Lower lobe of right lung (tissue), 2 donors: ENCODE measurements around the gene ATG9A. TPM values are rescaled to one million over a fixed set of nuclear protein-coding genes. Genes with fewer than 3 reads are reported as not detected.
"Not testable (repeated sequence)": the region's sequence is repeated elsewhere in the genome, so short reads cannot be mapped to it uniquely, and the experiment has no call there.

Experiments used
- ATAC-seq, 2 donors: fragments of 200-7000 bp; cut with Tn5 transposase; one replicate each; pipeline ENCODE4 v1.9.1; 2020 to 2022; ENCODE audit warnings: mild to moderate bottlenecking in 2 of 2, moderate library complexity in 2 of 2
- DNase-seq: peaks from one replicate; pipeline ENCODE4 v3.0.0-alpha.2; 2020
- H3K27ac ChIP-seq: fragments of 200-600 bp; one replicate; pipeline ENCODE4 v1.8.0; 2022
- H3K27me3 ChIP-seq: fragments of 200-600 bp; one replicate; pipeline ENCODE4 v1.8.0; 2022; ENCODE audit warnings: low read depth
- H3K36me3 ChIP-seq: fragments of 200-600 bp; one replicate; pipeline ENCODE4 v1.8.0; 2022; ENCODE audit warnings: mild to moderate bottlenecking
- H3K4me1 ChIP-seq: fragments of 200-600 bp; one replicate; pipeline ENCODE4 v1.8.0; 2022
- H3K4me3 ChIP-seq: fragments of 200-600 bp; one replicate; pipeline ENCODE4 v1.8.0; 2022; ENCODE audit warnings: mild to moderate bottlenecking
- H3K9me3 ChIP-seq: fragments of 200-600 bp; one replicate; pipeline ENCODE4 v1.8.0; 2022
- intact Hi-C: fragments of 100-400 bp; cut with DNase I; formaldehyde crosslinking; loops from one replicate; pipeline ENCODE4 v1.11.0; 2022
- total RNA-seq: library from RNA; stranded (reverse); fragmentation: NEBNext Ultra II Directional; extraction: Animal tissue kit (Norgen Biotek cat#: 25700); gene quantifications from one replicate; pipeline ENCODE4 v1.2.1, GENCODE V29; 2021
- TF ChIP-seq, protein P1 (sequence below): fragments of 200-600 bp; IDR thresholded peaks from one replicate; pipeline ENCODE4 v1.8.0; 2022; ENCODE audit warnings: antibody characterized with exemption, mild to moderate bottlenecking
- donor health status: DM: no; HTN: yes; CAD: no; lungs with severe emphysema.

Gene ATG9A
- total RNA-seq, 1 donor from 2014 or later = 45.7 TPM

DNA sequence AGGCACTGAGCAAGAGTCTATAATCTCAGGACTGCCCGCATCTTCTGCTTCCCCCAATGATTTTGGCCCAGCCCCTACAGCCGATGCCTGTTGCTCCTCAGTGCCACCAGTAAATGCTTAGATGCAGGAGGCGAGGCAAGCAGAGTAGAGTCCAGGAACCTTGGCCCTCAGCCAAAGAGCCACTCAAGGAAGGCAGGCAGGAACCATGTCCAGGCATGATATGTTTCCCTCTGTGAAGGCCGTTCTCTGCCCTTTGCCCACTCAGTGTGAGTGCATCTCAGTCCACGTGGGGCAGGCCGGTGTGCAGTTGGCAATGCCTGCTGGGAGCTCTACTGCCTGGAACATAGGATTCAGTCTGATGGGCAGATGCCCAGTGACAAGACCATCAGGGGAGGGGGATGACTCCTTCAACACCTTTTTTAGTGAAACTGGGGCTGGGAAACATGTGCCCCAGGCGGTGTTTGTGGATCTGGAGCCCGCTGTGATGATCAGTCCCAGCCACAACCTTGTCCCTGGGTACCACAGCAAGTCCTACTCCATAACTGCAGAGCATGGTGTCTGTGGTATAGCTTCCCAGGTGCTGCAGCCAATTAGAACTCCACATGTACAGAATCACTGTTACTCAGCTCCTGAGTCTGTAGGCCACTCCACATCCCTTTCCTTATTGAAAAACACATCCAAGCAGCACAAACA, 40.1 kb upstream of the ATG9A start:
- peak; percentile 33 to 34 for ATAC-seq
- Histone ChIP-seq H3K27me3 (no peaks in the 10 kb centered on the region), H3K27ac (no peak overlapping the region), H3K4me1 (no peaks in the 10 kb centered on the region), H3K36me3 (no peaks in the 10 kb centered on the region), H3K9me3 (no peaks in the 10 kb centered on the region), H3K4me3 (no peak overlapping the region)
- TF ChIP-seq, protein P1, sequence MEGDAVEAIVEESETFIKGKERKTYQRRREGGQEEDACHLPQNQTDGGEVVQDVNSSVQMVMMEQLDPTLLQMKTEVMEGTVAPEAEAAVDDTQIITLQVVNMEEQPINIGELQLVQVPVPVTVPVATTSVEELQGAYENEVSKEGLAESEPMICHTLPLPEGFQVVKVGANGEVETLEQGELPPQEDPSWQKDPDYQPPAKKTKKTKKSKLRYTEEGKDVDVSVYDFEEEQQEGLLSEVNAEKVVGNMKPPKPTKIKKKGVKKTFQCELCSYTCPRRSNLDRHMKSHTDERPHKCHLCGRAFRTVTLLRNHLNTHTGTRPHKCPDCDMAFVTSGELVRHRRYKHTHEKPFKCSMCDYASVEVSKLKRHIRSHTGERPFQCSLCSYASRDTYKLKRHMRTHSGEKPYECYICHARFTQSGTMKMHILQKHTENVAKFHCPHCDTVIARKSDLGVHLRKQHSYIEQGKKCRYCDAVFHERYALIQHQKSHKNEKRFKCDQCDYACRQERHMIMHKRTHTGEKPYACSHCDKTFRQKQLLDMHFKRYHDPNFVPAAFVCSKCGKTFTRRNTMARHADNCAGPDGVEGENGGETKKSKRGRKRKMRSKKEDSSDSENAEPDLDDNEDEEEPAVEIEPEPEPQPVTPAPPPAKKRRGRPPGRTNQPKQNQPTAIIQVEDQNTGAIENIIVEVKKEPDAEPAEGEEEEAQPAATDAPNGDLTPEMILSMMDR = no peak
- intact Hi-C loops = no loop called here
- DNase-seq = peak; percentile 66

DNA sequence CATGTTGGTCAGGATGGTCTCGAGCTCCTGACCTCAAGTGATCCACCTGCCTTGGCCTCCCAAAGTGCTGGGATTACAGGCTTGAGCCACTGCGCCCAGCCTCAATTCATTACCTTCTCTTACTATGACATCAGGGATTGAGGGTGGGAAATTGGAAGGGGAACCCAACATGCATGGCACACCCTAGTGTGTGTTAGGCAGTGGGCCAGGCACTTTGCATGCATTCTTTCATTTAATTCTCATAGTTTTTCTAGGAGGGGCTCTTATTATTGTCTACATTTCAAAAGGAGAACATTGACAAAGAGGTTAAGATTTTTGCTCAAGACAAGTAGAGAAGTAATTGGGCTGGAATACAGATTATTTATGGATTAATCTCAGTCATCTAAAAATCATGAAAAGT, 38.9 kb upstream of the ATG9A start:
- Histone ChIP-seq H3K36me3 (no peaks in the 10 kb centered on the region), H3K27ac (no peak overlapping the region), H3K27me3 (no peaks in the 10 kb centered on the region), H3K4me3 (no peak overlapping the region), H3K4me1 (no peaks in the 10 kb centered on the region), H3K9me3 (no peaks in the 10 kb centered on the region)
- TF ChIP-seq, protein P1 = no peak
- intact Hi-C loops = no loop called here
- DNase-seq (peak; percentile 6), ATAC-seq (no peak)

DNA sequence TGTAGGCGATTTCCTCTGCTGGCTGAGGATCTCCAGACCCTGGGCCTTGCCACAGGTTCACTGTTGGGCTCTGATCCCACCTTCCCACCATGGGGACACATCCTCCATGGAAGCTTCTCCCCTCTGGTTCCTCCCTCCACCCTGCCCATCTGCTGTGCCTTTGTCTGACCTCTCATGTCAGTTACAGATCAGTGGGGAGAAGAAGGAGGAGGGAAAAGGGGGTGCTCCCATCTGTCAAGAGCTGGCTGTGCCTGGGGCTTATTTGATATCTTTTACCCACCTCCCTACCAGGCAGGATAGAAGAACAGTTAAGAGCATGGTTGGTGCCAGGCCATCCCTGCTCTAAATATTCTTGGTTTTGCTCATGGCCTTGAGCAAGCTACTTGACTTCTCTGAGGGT, 37.5 kb upstream of the ATG9A start:
- H3K4me3 ChIP-seq = no peak overlapping the region
- H3K36me3 ChIP-seq = no peaks in the 10 kb centered on the region
- TF ChIP-seq, protein P1 = no peak
- no peak overlapping the region for H3K27ac ChIP-seq
- H3K9me3 ChIP-seq = no peaks in the 10 kb centered on the region
- H3K4me1 ChIP-seq = no peaks in the 10 kb centered on the region
- ATAC-seq (no peak), DNase-seq (peak; percentile 6)
- no peaks in the 10 kb centered on the region for H3K27me3 ChIP-seq
- intact Hi-C loops = no loop called here

DNA sequence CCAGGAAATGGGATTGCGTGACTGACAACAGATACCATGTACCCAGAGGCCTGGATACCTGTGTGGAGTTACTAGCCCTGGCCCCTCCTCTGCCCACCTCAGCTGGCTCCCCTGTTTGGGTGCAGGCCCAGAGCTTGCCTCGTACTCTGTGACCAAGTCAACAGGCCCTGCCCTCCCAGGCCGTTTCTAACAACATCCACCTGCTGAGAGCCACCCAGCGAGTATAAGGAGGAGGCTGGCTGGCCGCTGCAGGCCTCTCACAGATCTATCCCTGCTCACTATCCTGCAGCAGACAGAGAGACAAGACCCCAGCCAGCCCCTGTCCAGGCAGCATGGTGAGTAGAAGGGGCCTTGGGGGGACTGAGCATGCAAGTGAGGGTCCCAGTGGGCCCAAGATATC, 36.8 kb upstream of the ATG9A start:
- TF ChIP-seq, protein P1 = no peak
- H3K36me3 ChIP-seq = no peaks in the 10 kb centered on the region
- H3K27ac ChIP-seq = no peak overlapping the region
- ATAC-seq (peak; percentile 13 to 22), DNase-seq (peak; percentile 52)
- H3K4me3 ChIP-seq = no peak overlapping the region
- no peaks in the 10 kb centered on the region for H3K27me3 ChIP-seq
- H3K4me1 ChIP-seq = no peaks in the 10 kb centered on the region
- no peaks in the 10 kb centered on the region for H3K9me3 ChIP-seq
- intact Hi-C loops = no loop called here

DNA sequence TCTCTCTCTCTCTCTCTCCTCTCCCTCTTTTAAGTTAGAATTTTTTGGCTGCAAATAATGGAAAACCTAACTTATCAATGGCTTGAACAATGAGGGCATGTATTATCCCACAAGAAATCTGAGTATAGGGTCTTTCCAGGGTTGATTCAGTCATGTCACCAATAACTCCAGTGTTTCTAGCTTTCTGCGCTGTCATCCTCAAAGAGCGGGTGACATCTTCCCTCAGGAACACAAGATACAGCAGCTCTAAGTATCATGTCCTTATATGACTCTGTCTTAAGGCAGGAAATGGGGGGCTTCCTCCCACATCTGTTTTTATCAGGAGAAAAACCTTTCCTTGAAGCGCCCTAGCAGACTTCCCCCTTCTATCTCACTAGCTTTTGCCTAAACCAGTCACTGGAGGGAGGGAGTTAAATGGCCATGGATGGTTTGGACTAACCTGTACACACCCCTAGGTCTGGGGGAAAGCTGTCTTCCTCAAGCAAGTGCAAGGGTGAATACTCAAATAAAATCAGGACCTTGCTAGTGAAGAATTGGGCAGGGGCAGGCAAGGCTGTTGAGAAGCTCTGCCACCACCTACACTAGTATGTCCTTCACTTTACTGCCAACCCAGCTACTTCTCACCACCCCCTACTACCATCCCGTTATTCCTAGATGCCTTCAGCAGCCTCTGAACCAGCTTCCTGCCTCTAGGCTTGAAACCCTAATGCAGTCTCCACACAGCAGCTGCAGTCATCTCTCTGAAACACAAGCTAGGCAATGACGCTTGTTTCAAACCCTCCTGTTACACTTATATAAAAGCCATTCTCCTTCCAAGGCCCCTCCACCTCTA, 31.8 kb upstream of the ATG9A start:
- H3K4me1 ChIP-seq = no peaks in the 10 kb centered on the region
- TF ChIP-seq, protein P1 = no peak
- DNase-seq (no peak), ATAC-seq (no peak)
- no peak overlapping the region for H3K27ac ChIP-seq
- intact Hi-C loops = no loop called here
- H3K36me3 ChIP-seq = no peaks in the 10 kb centered on the region
- H3K4me3 ChIP-seq = no peak overlapping the region
- H3K9me3 ChIP-seq = no peaks in the 10 kb centered on the region
- H3K27me3 ChIP-seq = peaks cover 6% of the 10 kb centered on the region

DNA sequence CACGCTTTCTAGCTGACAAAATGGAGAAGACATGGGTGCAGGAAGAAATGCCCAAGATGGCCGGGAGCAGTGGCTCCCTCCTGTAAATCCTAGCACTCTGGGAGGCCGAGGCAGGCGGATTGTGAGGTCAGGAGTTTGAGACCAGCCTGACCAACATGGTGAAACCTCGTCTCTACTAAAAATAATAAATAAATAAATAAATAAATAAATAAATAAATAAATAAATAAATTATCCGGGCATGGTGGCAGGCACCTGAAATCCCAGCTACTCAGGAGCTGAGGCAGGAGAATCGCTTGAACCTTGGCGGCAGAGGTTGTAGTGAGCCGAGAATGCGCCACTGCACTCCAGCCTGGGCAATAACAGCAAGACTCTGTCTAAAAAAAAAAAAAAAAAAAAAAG, 29.5 kb upstream of the ATG9A start:
- H3K4me1 ChIP-seq = peaks cover 13% of the 10 kb centered on the region
- H3K27me3 ChIP-seq, H3K9me3 ChIP-seq, ATAC-seq, DNase-seq, intact Hi-C loops, H3K27ac ChIP-seq, H3K36me3 ChIP-seq, H3K4me3 ChIP-seq: not testable (repeated sequence)
